HG03095 (cell line): ENCODE data around the gene SPEM1.
"Not testable (repeated sequence)": the region's sequence is repeated elsewhere in the genome, so short reads cannot be mapped to it uniquely, and the experiment has no call there.

Experiments used
- ATAC-seq: cut with Tn5 transposase; IDR thresholded peaks from one replicate; pipeline ENCODE4 v1.9.1; 2021; ENCODE audit warnings: moderate library complexity; ENCODE audit not compliant: unreplicated experiment

The SPEM1 gene

GRCh38 chr17:7467498-7467897 is 47.4 kb downstream of the SPEM1 start:
- no peak for ATAC-seq

GRCh38 chr17:7468290-7468689 is 48.2 kb downstream of the SPEM1 start:
- ATAC-seq, result no peak

GRCh38 chr17:7468804-7469389 is 48.8 kb downstream of the SPEM1 start:
- ATAC-seq, result no peak

GRCh38 chr17:7469843-7470242 is 49.7 kb downstream of the SPEM1 start:
- not testable (repeated sequence) for ATAC-seq

GRCh38 chr17:7470457-7470973 is 50.4 kb downstream of the SPEM1 start:
- ATAC-seq, result not testable (repeated sequence)
